Psoas muscle (tissue), 8 donors: ENCODE results near the gene DEGS2. TPM values are rescaled to one million over a fixed set of nuclear protein-coding genes. Genes with fewer than 3 reads are reported as not detected.

ENCODE experiments used
- ATAC-seq, 4 donors: fragments of 200-7000 bp; cut with Tn5 transposase; one replicate each; pipeline ENCODE4 v1.9.1; 2020; ENCODE audit warnings: moderate library complexity in 3 of 4, mild to moderate bottlenecking in 2 of 4
- DNase-seq, 2 donors: peaks; one replicate each; pipeline ENCODE4 v3.0.0-alpha.2; 2020
- H3K27ac ChIP-seq: fragments of 200-600 bp; one replicate; pipeline ENCODE4 v1.8.0; 2022
- H3K27me3 ChIP-seq, 3 donors: fragments of 200-600 bp in 1 of 3; one replicate each; pipeline versions ENCODE4 v1.6.1 to v1.8.0; 2013 to 2022; ENCODE audit warnings: low read length in 2 of 3, mild to moderate bottlenecking in 2 of 3, moderate library complexity in 1 of 3; ENCODE audit not compliant: insufficient read depth in 3 of 3
- H3K36me3 ChIP-seq, 2 donors: fragments of 200-600 bp in 1 of 2; one replicate each; pipeline versions ENCODE4 v1.6.1 to v1.8.0; 2013 to 2022; ENCODE audit warnings: low read depth in 1 of 2, mild to moderate bottlenecking in 1 of 2, moderate library complexity in 1 of 2; ENCODE audit not compliant: insufficient read depth in 1 of 2
- H3K4me1 ChIP-seq: fragments of 200-600 bp; one replicate; pipeline ENCODE4 v1.8.0; 2022
- H3K4me3 ChIP-seq: fragments of 200-600 bp; one replicate; pipeline ENCODE4 v1.8.0; 2022; ENCODE audit warnings: mild to moderate bottlenecking
- H3K9me3 ChIP-seq: fragments of 200-600 bp; one replicate; pipeline ENCODE4 v1.8.0; 2022
- CTCF ChIP-seq: fragments of 200-600 bp; IDR thresholded peaks from one replicate; pipeline ENCODE4 v1.8.0; 2022; ENCODE audit warnings: antibody characterized with exemption
- WGBS, 3 donors: extraction: QIAGEN DNeasy Blood & Tissue Kit; methylation state at CpG; one replicate each; pipeline versions ENCODE4 v1.1.6 to v1.1.7; 2013; 5-methylcytosine and 5-hydroxymethylcytosine counted together
- intact Hi-C, 2 donors: fragments of 100-400 bp; cut with DNase I; formaldehyde crosslinking; loops; one replicate each; pipeline versions ENCODE4 v1.11.0 to v1.14.2; 2022
- polyA plus RNA-seq, 3 donors: library from polyadenylated mRNA; stranded (reverse); fragments of 200-250 nt; gene quantifications; one replicate each; pipeline ENCODE4 v1.2.3, GENCODE V29; 2013
- total RNA-seq, 4 donors: library from RNA; stranded (reverse); fragmentation: NEBNext Ultra II Directional in 2 of 4; extraction: Animal tissue kit (Norgen Biotek cat#: 25700) in 2 of 4; gene quantifications; one replicate each; pipeline versions ENCODE4 v1.2.1 to v1.2.4, GENCODE V29; 2021 to 2023
- donor health status: healthy with polysubstance abuse.
- donor health status: DM: no; HTN: no; CAD: no; lungs with moderate emphysema.
- donor health status: Bipolar disorder and iron deficiency.
- donor health status: healthy.
- donor health status: DM: yes; HTN: yes; CAD: no.
- donor health status: DM: no; HTN: no; CAD: no.
- donor health status: DM: no; HTN: no; CAD: no.
- donor health status: DM: yes; HTN: yes; CAD: no.

DEGS2 gene
- total and polyA plus RNA-seq, 7 donors: 0.04 to 0.39 (median 0.24) TPM; not detected in 3

- no peaks in the 10 kb centered on the region for H3K36me3 ChIP-seq
- no peaks in the 10 kb centered on the region for H3K4me1 ChIP-seq
- 59 to 66% (median 61%) methylated on average over 4 of the region's 4 CpGs for WGBS, 3 donors
- TF ChIP-seq CTCF: no peak
- no peaks in the 10 kb centered on the region for H3K27me3 ChIP-seq
- DNase-seq (no peak), ATAC-seq (no peak)
- intact Hi-C loops: no loop called here
- H3K4me3 ChIP-seq: no peak overlapping the region
- no peak overlapping the region for H3K27ac ChIP-seq
- no peaks in the 10 kb centered on the region for H3K9me3 ChIP-seq
These were observed 43.3 kb upstream of the DEGS2 start for GRCh38 chr14:100202712-100203111.

GRCh38 chr14:100201701-100202100 lies 42.3 kb upstream of the DEGS2 start:
- DNase-seq (no peak), ATAC-seq (no peak)
- H3K4me1 ChIP-seq: no peaks in the 10 kb centered on the region
- no peaks in the 10 kb centered on the region for H3K36me3 ChIP-seq
- TF ChIP-seq CTCF: no peak
- no peak overlapping the region for H3K4me3 ChIP-seq
- 84 to 87% (median 85%) methylated on average over 5 of the region's 5 CpGs for WGBS, 3 donors
- no peaks in the 10 kb centered on the region for H3K9me3 ChIP-seq
- no peaks in the 10 kb centered on the region for H3K27me3 ChIP-seq
- intact Hi-C loops: no loop called here
- no peak overlapping the region for H3K27ac ChIP-seq

GRCh38 chr14:100200311-100200710 lies 40.9 kb upstream of the DEGS2 start:
- Histone ChIP-seq H3K4me3 (no peak overlapping the region), H3K4me1 (no peaks in the 10 kb centered on the region), H3K36me3 (no peaks in the 10 kb centered on the region), H3K27me3 (no peaks in the 10 kb centered on the region), H3K9me3 (no peaks in the 10 kb centered on the region), H3K27ac (no peak overlapping the region)
- intact Hi-C loops: no loop called here
- WGBS, 3 donors: 83 to 90% (median 89%) methylated on average over 3 of the region's 3 CpGs
- TF ChIP-seq CTCF: no peak
- no peak for ATAC-seq
- DNase-seq: no peak

- H3K27ac ChIP-seq: no peak overlapping the region
- no peaks in the 10 kb centered on the region for H3K27me3 ChIP-seq
- DNase-seq (no peak), ATAC-seq (peak in 1 of 4 donors; percentile 35)
- 88 to 91% (median 90%) methylated on average over 8 of the region's 8 CpGs for WGBS, 3 donors
- TF ChIP-seq CTCF: no peak
- intact Hi-C loops: no loop called here
- H3K4me1 ChIP-seq: no peaks in the 10 kb centered on the region
- H3K4me3 ChIP-seq: no peak overlapping the region
- no peaks in the 10 kb centered on the region for H3K36me3 ChIP-seq
- no peaks in the 10 kb centered on the region for H3K9me3 ChIP-seq
These were observed 39.9 kb upstream of the DEGS2 start for GRCh38 chr14:100199240-100199860.
